PC-3 (cell line): Measurements from ENCODE around the gene MACROD2. TPM values are rescaled to one million over a fixed set of nuclear protein-coding genes. Genes with fewer than 3 reads are reported as not detected.

Experiments
- ATAC-seq: fragments of 200-7000 bp; cut with Tn5 transposase; 2 replicates; pipeline ENCODE4 v1.9.1; 2020; ENCODE audit warnings: mild to moderate bottlenecking, moderate library complexity
- BruUV-seq: library from RNA; stranded (reverse); fragments of 400-500 nt; replicated peaks from 2 replicates; lab custom pipeline; 2021; lab: Mats Ljungman, UMichigan
- CTCF ChIA-PET: fragments of 300-600 bp; sonication (Branson Sonifier 250); formaldehyde crosslinking; loops from one replicate; lab custom pipeline; 2022; ENCODE audit warnings: antibody characterized with exemption; lab: Charles Lee
- POLR2A ChIA-PET: fragments of 300-600 bp; sonication (Branson Sonifier 250); formaldehyde crosslinking; loops from one replicate; lab custom pipeline; 2022; ENCODE audit warnings: antibody characterized with exemption; ENCODE audit not compliant: unreplicated experiment; lab: Charles Lee
- DNase-seq: peaks from one replicate; pipeline ENCODE4 v3.0.0-alpha.2; 2015
- H2AFZ ChIP-seq: fragments of 300-600 bp; sonication (generic); 2 replicates; pipeline ENCODE4 v1.6.0; 2016; ENCODE audit warnings: antibody characterized with exemption, low read length
- H3F3A ChIP-seq: fragments of 300-600 bp; sonication (generic); one replicate; pipeline ENCODE4 v1.6.0; 2017; ENCODE audit warnings: antibody characterized with exemption, low read length, control low read depth, mild to moderate bottlenecking; ENCODE audit not compliant: unreplicated experiment
- H3K27ac ChIP-seq: fragments of 300-600 bp; sonication (generic); 2 replicates; pipeline ENCODE4 v1.5.1; 2016; ENCODE audit warnings: mild to moderate bottlenecking, low read length
- H3K27me3 ChIP-seq: fragments of 300-600 bp; sonication (generic); 2 replicates; pipeline ENCODE4 v1.6.1; 2016; ENCODE audit warnings: low read length, mixed read lengths
- H3K36me3 ChIP-seq: fragments of 300-600 bp; sonication (generic); 2 replicates; pipeline ENCODE4 v1.6.1; 2016; ENCODE audit warnings: low read depth, mixed run types, low read length, mixed read lengths
- H3K4me1 ChIP-seq: fragments of 300-600 bp; sonication (generic); 2 replicates; pipeline ENCODE4 v1.5.1; 2016; ENCODE audit warnings: low read length; ENCODE audit not compliant: insufficient read depth
- H3K4me2 ChIP-seq: fragments of 300-600 bp; sonication (generic); 2 replicates; pipeline ENCODE4 v1.6.0; 2016; ENCODE audit warnings: low read length
- H3K4me3 ChIP-seq: fragments of 300-600 bp; sonication (generic); 2 replicates; pipeline ENCODE4 v1.5.1; 2016; ENCODE audit warnings: mild to moderate bottlenecking, low read length, mixed read lengths
- H3K79me2 ChIP-seq: fragments of 300-600 bp; sonication (generic); 2 replicates; pipeline ENCODE4 v1.6.1; 2017; ENCODE audit warnings: low read length, mixed read lengths
- H3K9ac ChIP-seq: fragments of 300-600 bp; sonication (generic); 2 replicates; pipeline ENCODE4 v1.6.0; 2016; ENCODE audit warnings: mild to moderate bottlenecking, low read length
- H3K9me2 ChIP-seq: fragments of 300-600 bp; sonication (generic); replicated peaks from 2 replicates; pipeline ENCODE4 v1.6.1; 2016; ENCODE audit warnings: mixed run types, low read length, mixed read lengths
- H3K9me3 ChIP-seq: fragments of 300-600 bp; sonication (generic); 2 replicates; pipeline ENCODE4 v1.6.1; 2016; ENCODE audit warnings: low read length, mixed read lengths
- H4K20me1 ChIP-seq: fragments of 300-600 bp; sonication (generic); 2 replicates; pipeline ENCODE4 v1.6.1; 2016; ENCODE audit warnings: low read length, mixed read lengths
- EZH2 ChIP-seq: fragments of 300-600 bp; sonication (generic); IDR thresholded peaks from one replicate; pipeline ENCODE4 v1.6.1; 2017; ENCODE audit warnings: antibody characterized with exemption, mild to moderate bottlenecking, low read length; ENCODE audit not compliant: unreplicated experiment
- EZH2phosphoT487 ChIP-seq: fragments of 300-600 bp; sonication (generic); IDR thresholded peaks from 2 replicates; pipeline ENCODE4 v1.6.1; 2018; ENCODE audit warnings: mild to moderate bottlenecking, antibody characterized with exemption, low read length, borderline replicate concordance
- intact Hi-C: fragments of 100-400 bp; cut with micrococcal nuclease; formaldehyde crosslinking; loops from 2 replicates; pipeline ENCODE4 v1.9.0; 2023
- total RNA-seq: library from RNA; depleted of rRNA; stranded (reverse); fragments of >200 nt; gene quantifications from 2 replicates; pipeline ENCODE4 v1.2.3, GENCODE V29; 2014
- TF ChIP-seq, protein P1 (sequence below): fragments of 300-600 bp; sonication (generic); conservative IDR thresholded peaks from 2 replicates; pipeline ENCODE4 v1.5.1; 2017; ENCODE audit warnings: antibody characterized with exemption, low read depth, mild to moderate bottlenecking, low read length

MACROD2 gene
- total RNA-seq, 1 experiment from 2014 or later: 3.1 TPM

DNA sequence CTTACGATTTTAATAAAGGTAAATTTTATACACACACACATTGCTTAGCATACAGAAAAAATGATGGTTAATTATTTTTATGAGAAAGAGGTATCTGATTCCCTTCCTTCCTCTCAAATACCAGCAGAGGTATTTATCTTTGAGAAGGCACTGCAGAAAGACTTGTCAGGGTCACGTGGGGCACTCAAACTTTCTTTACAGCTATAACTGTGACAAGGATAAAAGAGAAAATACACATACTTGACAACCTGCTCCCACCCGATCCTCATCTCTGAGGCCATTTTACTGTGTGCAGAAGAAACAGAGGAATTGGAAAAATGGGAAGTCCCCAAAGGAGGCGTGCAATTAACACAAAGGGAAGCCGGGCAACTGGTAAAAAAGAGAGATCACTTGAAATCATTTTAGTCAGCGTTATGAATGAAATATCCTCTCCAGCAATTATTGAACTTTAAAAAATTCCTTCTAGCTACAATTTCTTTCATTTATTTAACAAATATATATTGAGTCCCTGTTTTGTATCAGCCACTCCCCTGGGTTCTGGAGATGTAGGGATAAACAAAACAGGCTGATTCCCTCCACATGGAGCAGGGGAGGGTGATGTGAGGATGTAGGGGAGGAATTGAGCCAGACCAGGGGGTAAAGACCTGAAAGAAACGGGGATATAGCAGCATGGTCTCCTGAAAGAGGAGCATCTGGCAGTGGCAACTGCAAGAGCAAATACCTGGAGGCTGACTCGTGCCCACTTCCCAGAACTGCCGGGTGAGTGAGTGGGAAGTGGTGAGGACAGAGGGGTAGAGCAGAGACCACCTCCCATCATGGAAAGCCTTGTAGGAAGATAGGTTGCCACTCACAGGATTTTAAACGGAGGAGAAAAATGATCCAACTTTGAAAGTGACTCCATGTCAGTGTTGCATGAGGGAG is 2067.6 kb downstream of the MACROD2 start:
- Histone ChIP-seq H3K9me3 (no peaks in the 10 kb centered on the region), H3K4me1 (peaks cover 19% of the 10 kb centered on the region), H3K4me3 (no peak overlapping the region), H3K9ac (no peak overlapping the region), H4K20me1 (no peaks in the 10 kb centered on the region), H3K27me3 (no peaks in the 10 kb centered on the region), H3K9me2 (no peaks in the 10 kb centered on the region), H3K36me3 (no peaks in the 10 kb centered on the region), H3F3A (no peaks in the 10 kb centered on the region), H2AFZ (no peak overlapping the region), H3K4me2 (no peak overlapping the region), H3K79me2 (no peaks in the 10 kb centered on the region), H3K27ac (no peak overlapping the region)
- DNase-seq (peak; percentile 32), ATAC-seq (no peak)
- BruUV-seq: no TSS peak
- ChIA-PET CTCF (interaction anchor here (0.6 kb wide), 1 partner anchor 451 kb away, joined by 7 read pairs; no protein-coding TSS in a partner anchor), POLR2A (no interaction called here)
- intact Hi-C loops: no loop called here
- TF ChIP-seq, protein P1, sequence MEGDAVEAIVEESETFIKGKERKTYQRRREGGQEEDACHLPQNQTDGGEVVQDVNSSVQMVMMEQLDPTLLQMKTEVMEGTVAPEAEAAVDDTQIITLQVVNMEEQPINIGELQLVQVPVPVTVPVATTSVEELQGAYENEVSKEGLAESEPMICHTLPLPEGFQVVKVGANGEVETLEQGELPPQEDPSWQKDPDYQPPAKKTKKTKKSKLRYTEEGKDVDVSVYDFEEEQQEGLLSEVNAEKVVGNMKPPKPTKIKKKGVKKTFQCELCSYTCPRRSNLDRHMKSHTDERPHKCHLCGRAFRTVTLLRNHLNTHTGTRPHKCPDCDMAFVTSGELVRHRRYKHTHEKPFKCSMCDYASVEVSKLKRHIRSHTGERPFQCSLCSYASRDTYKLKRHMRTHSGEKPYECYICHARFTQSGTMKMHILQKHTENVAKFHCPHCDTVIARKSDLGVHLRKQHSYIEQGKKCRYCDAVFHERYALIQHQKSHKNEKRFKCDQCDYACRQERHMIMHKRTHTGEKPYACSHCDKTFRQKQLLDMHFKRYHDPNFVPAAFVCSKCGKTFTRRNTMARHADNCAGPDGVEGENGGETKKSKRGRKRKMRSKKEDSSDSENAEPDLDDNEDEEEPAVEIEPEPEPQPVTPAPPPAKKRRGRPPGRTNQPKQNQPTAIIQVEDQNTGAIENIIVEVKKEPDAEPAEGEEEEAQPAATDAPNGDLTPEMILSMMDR: no peak
- TF ChIP-seq EZH2phosphoT487: no peak
- TF ChIP-seq EZH2: no peak

DNA sequence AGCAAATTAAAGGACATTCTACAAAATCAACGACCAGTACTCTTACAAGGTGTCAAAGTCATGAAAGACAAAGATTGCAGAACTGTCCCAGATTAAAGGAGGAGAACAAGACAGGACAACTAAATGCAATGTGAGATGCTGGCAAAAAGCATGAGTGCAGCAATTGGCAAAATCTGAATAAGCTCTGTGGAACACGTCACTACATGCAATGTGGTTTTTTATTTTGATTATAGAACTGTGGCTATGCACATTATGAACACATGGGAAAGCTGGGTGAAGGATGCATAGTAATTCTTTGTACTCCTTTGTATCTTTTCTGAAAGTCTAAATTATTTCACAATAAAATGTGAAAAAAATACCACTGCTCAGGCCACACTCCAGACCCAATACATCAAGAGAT is 2068.6 kb downstream of the MACROD2 start:
- no TSS peak for BruUV-seq
- Histone ChIP-seq H3K27ac (no peak overlapping the region), H3F3A (no peaks in the 10 kb centered on the region), H3K36me3 (no peaks in the 10 kb centered on the region), H3K9ac (no peak overlapping the region), H3K9me2 (no peaks in the 10 kb centered on the region), H4K20me1 (no peaks in the 10 kb centered on the region), H2AFZ (no peak overlapping the region), H3K4me3 (no peak overlapping the region), H3K4me1 (peaks cover 19% of the 10 kb centered on the region), H3K27me3 (no peaks in the 10 kb centered on the region), H3K4me2 (no peak overlapping the region), H3K79me2 (no peaks in the 10 kb centered on the region), H3K9me3 (no peaks in the 10 kb centered on the region)
- ATAC-seq (no peak), DNase-seq (no peak)
- intact Hi-C loops: no loop called here
- POLR2A ChIA-PET: no interaction called here
- TF ChIP-seq, protein P1: no peak
- TF ChIP-seq EZH2 (no peak), EZH2phosphoT487 (no peak)
- CTCF ChIA-PET: no interaction called here
